Body of pancreas (tissue), 4 donors: ENCODE data around the gene NUP93.

Experiments
- CTCF ChIP-seq, 7 experiments: fragments of 450-650 bp in 4 of 7; fragments of 200-600 bp in 3 of 7; sonication (generic) in 3 of 7; IDR thresholded peaks; one replicate each; pipeline ENCODE4 v1.5.1; 2016 to 2019; ENCODE audit warnings: antibody characterized with exemption in 7 of 7
- POLR2A ChIP-seq, 3 donors: fragments of 450-650 bp; IDR thresholded peaks; one replicate each; pipeline ENCODE4 v1.6.1; 2016; ENCODE audit warnings: antibody characterized with exemption in 3 of 3, mild to moderate bottlenecking in 2 of 3

DNA sequence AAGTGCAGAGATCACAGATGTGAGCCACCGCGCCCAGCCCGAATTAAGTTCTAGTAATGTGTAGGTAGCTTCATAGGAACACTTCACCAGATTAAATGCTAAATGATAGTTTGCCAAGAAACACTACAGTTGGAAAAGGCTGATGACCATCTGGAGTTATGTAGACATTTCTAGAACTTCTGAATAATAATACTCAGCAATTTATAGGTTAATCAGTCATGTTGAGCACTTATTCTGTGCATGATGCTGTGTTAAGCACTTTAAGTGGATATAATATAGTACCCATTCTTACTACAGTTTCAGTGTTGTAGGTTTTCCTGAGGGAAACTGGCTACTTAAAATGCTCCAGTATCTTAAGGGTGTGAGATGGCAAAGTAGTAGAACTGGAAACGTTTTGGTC is 45.2 kb downstream of the NUP93 start:
- no peak for TF ChIP-seq CTCF (IDR thresholded peaks at IDR 0.05)
- no peak for TF ChIP-seq POLR2A (IDR thresholded peaks at IDR 0.05)
